Measurements from ENCODE around the gene ZDHHC8. TPM values are rescaled to one million over a fixed set of nuclear protein-coding genes. Genes with fewer than 3 reads are reported as not detected.

ZDHHC8 gene
- total and polyA plus RNA-seq, 3 experiments from 2014 or later = 4.4 to 80.7 (median 74.7) TPM

DNA sequence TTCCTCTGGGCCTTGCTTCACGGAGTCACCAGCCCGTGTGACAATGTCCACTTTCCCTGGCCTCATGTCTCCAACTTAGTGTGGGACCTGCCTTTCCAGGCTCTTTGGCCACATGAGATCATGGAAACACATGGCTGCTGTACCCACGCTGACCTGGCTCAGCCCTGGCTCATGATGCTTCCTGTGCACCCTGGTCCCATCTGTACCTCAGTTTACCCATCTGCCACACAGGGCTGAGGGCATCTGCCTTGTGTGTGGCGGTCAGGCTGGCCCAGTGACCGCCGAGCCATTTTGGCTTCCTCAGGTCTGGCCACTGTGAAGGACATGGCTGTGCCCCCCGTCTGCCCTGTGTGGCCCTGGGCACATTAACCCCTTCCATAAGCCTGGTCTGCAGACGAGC is 51.5 kb downstream of the ZDHHC8 start:
- Mint-ChIP-seq H3K4me1 (no peaks in the 10 kb centered on the region), H3K4me3 (no peak overlapping the region), H3K27ac (peak overlapping the region in 1 of 8 donors; percentile 46), H3K36me3 (no peaks in the 10 kb centered on the region), H3K27me3 (peaks cover 0 to 3% of the 10 kb centered on the region in 2 donors), H3K9me3 (no peaks in the 10 kb centered on the region)
- H3K4me1 ChIP-seq (ENCODE audit: insufficient read depth, low read length) = no peaks in the 10 kb centered on the region
- POLR2A ChIA-PET = no interaction called here
- no peaks in the 10 kb centered on the region for H3K36me3 ChIP-seq (ENCODE audit: insufficient read depth, low read length)
- no peak overlapping the region for H3K4me3 ChIP-seq (ENCODE audit: low read length)
- CTCF ChIA-PET = no interaction called here
- H3K27ac ChIP-seq (ENCODE audit: low read depth, low read length) = no peak overlapping the region
- DNase-seq = no peak
- H3K9me3 ChIP-seq (ENCODE audit: low read length) = no peaks in the 10 kb centered on the region
- peaks cover 3% of the 10 kb centered on the region for H3K27me3 ChIP-seq (ENCODE audit: insufficient read depth, low read length, poor library complexity, severe bottlenecking)

DNA sequence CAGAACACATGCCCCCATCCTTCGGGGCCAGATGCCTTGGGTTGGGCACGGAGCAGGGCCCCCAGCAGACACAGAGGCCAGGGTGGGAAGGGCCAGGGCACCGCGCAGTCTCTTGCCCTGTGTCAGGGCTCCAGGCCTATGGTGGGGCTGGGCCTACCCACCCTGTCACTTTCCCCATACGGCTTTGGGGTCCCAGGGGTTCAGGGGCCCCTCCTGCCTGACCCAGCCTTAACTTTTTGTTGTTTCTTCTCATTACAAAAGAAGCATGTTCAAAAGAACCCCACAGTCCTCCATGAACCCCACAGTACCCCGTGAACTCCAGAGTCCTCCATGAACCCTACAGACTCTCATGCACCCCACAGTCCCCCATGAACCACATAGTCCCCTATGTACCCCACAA is 52.2 kb downstream of the ZDHHC8 start:
- DNase-seq = no peak
- Mint-ChIP-seq H3K4me1 (no peaks in the 10 kb centered on the region), H3K4me3 (no peak overlapping the region), H3K9me3 (no peaks in the 10 kb centered on the region), H3K36me3 (no peaks in the 10 kb centered on the region), H3K27ac (no peak overlapping the region), H3K27me3 (peaks cover 0 to 3% of the 10 kb centered on the region in 2 donors)
- Histone ChIP-seq H3K9me3 (ENCODE audit: low read length) (no peaks in the 10 kb centered on the region), H3K4me1 (ENCODE audit: insufficient read depth, low read length) (no peaks in the 10 kb centered on the region), H3K4me3 (ENCODE audit: low read length) (no peak overlapping the region), H3K27ac (ENCODE audit: low read depth, low read length) (no peak overlapping the region), H3K27me3 (ENCODE audit: insufficient read depth, low read length, poor library complexity, severe bottlenecking) (peaks cover under 1% of the 10 kb centered on the region), H3K36me3 (ENCODE audit: insufficient read depth, low read length) (no peaks in the 10 kb centered on the region)
- CTCF ChIA-PET = no interaction called here
- POLR2A ChIA-PET = no interaction called here

DNA sequence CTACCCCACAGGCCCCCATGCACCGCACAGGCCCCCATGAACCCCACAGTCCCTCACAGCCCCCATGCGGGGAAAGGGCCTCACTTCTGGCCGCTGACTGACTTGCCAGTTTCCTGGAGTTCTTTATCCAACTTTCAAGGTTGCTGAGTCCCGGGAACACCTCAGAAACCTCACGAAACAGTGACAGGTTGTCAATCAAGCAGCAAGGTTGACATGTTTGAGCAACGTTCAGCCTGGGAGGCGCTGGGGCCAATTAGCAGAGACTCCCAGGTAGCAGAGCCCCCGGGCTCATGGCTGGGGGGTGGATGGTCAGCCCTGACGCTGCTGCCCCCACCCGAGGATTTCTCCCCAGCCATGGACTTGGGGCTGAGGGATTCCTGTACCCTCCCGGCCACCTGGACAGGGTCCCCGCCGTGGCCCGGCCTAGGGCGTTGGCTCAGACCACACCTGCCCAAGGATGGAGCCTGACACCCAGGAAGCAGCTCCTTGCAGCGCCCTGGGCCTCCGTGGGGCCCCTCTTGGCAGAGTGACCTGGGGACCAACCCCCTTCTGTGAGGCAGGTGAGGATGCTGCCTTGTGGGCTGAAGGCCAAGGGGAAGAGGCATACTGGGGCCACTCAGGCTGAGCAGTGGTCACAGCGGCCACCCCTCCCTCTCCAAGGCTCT is 53.0 kb downstream of the ZDHHC8 start:
- Mint-ChIP-seq H3K4me1 (no peaks in the 10 kb centered on the region), H3K4me3 (no peak overlapping the region), H3K9me3 (no peaks in the 10 kb centered on the region), H3K27me3 (peaks cover 0 to 3% of the 10 kb centered on the region in 2 donors), H3K36me3 (no peaks in the 10 kb centered on the region), H3K27ac (peak overlapping the region in 1 of 8 donors; percentile 63)
- DNase-seq = no peak
- POLR2A ChIA-PET = no interaction called here
- H3K4me3 ChIP-seq (ENCODE audit: low read length) = no peak overlapping the region
- H3K36me3 ChIP-seq (ENCODE audit: insufficient read depth, low read length) = no peaks in the 10 kb centered on the region
- CTCF ChIA-PET = no interaction called here
- H3K9me3 ChIP-seq (ENCODE audit: low read length) = no peaks in the 10 kb centered on the region
- H3K27me3 ChIP-seq (ENCODE audit: insufficient read depth, low read length, poor library complexity, severe bottlenecking) = no peaks in the 10 kb centered on the region
- H3K4me1 ChIP-seq (ENCODE audit: insufficient read depth, low read length) = no peaks in the 10 kb centered on the region
- H3K27ac ChIP-seq (ENCODE audit: low read depth, low read length) = no peak overlapping the region

DNA sequence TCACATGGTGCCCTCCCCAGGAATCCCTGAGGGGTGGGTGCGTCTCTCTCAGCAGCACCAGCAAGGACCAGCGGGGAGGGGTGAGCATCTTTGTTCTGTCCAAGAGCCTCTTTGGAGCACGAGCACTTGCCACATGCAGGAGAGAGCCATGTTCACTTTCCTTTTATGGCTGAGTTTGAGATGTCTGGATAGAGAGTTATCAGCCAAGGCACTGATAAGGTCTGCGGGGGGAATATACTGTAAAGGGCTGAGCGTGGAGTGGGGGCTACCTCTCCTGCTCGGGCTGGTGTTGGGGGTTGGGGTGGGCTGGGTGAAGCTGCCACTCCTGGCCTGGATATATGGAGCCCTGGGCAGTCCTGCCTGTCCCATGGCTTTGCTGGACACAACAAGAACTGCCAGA is 54.1 kb downstream of the ZDHHC8 start:
- Histone ChIP-seq H3K27ac (ENCODE audit: low read depth, low read length) (no peak overlapping the region), H3K4me3 (ENCODE audit: low read length) (no peak overlapping the region), H3K9me3 (ENCODE audit: low read length) (no peaks in the 10 kb centered on the region), H3K4me1 (ENCODE audit: insufficient read depth, low read length) (no peaks in the 10 kb centered on the region), H3K36me3 (ENCODE audit: insufficient read depth, low read length) (no peaks in the 10 kb centered on the region), H3K27me3 (ENCODE audit: insufficient read depth, low read length, poor library complexity, severe bottlenecking) (no peaks in the 10 kb centered on the region)
- no peak overlapping the region for H3K4me3 Mint-ChIP-seq
- H3K9me3 Mint-ChIP-seq = no peaks in the 10 kb centered on the region
- no peak for DNase-seq
- no peak overlapping the region for H3K27ac Mint-ChIP-seq
- H3K4me1 Mint-ChIP-seq = peaks cover 0 to 2% (median 0%) of the 10 kb centered on the region in 3 donors
- H3K27me3 Mint-ChIP-seq = peaks cover 0 to 2% of the 10 kb centered on the region in 2 donors
- no peaks in the 10 kb centered on the region for H3K36me3 Mint-ChIP-seq
- CTCF ChIA-PET = no interaction called here
- POLR2A ChIA-PET = no interaction called here

- H3K27ac ChIP-seq (ENCODE audit: low read depth, low read length) = no peak overlapping the region
- H3K4me1 ChIP-seq (ENCODE audit: insufficient read depth, low read length) = no peaks in the 10 kb centered on the region
- H3K9me3 ChIP-seq (ENCODE audit: low read length) = no peaks in the 10 kb centered on the region
- H3K27me3 Mint-ChIP-seq = no peaks in the 10 kb centered on the region
- H3K27me3 ChIP-seq (ENCODE audit: insufficient read depth, low read length, poor library complexity, severe bottlenecking) = no peaks in the 10 kb centered on the region
- ChIA-PET POLR2A (no interaction called here), CTCF (no interaction called here)
- no peaks in the 10 kb centered on the region for H3K36me3 ChIP-seq (ENCODE audit: insufficient read depth, low read length)
- no peaks in the 10 kb centered on the region for H3K36me3 Mint-ChIP-seq
- H3K4me3 Mint-ChIP-seq = no peak overlapping the region
- H3K27ac Mint-ChIP-seq = no peak overlapping the region
- DNase-seq = no peak
- no peak overlapping the region for H3K4me3 ChIP-seq (ENCODE audit: low read length)
- H3K9me3 Mint-ChIP-seq = no peaks in the 10 kb centered on the region
- peaks cover 0 to 2% (median 0%) of the 10 kb centered on the region in 3 donors for H3K4me1 Mint-ChIP-seq
Observed at GRCh38 chr22:20186183-20186870, 54.7 kb downstream of the ZDHHC8 start.

- no peak overlapping the region for H3K4me3 Mint-ChIP-seq
- no peak for DNase-seq
- no peaks in the 10 kb centered on the region for H3K27me3 Mint-ChIP-seq
- Histone ChIP-seq H3K36me3 (ENCODE audit: insufficient read depth, low read length) (no peaks in the 10 kb centered on the region), H3K9me3 (ENCODE audit: low read length) (no peaks in the 10 kb centered on the region), H3K27me3 (ENCODE audit: insufficient read depth, low read length, poor library complexity, severe bottlenecking) (no peaks in the 10 kb centered on the region), H3K4me1 (ENCODE audit: insufficient read depth, low read length) (no peaks in the 10 kb centered on the region), H3K4me3 (ENCODE audit: low read length) (no peak overlapping the region), H3K27ac (ENCODE audit: low read depth, low read length) (no peak overlapping the region)
- no peaks in the 10 kb centered on the region for H3K36me3 Mint-ChIP-seq
- ChIA-PET CTCF (no interaction called here), POLR2A (no interaction called here)
- no peak overlapping the region for H3K27ac Mint-ChIP-seq
- peaks cover 0 to 2% (median 0%) of the 10 kb centered on the region in 3 donors for H3K4me1 Mint-ChIP-seq
- no peaks in the 10 kb centered on the region for H3K9me3 Mint-ChIP-seq
Observed at GRCh38 chr22:20186871-20187546, 55.4 kb downstream of the ZDHHC8 start.

DNA sequence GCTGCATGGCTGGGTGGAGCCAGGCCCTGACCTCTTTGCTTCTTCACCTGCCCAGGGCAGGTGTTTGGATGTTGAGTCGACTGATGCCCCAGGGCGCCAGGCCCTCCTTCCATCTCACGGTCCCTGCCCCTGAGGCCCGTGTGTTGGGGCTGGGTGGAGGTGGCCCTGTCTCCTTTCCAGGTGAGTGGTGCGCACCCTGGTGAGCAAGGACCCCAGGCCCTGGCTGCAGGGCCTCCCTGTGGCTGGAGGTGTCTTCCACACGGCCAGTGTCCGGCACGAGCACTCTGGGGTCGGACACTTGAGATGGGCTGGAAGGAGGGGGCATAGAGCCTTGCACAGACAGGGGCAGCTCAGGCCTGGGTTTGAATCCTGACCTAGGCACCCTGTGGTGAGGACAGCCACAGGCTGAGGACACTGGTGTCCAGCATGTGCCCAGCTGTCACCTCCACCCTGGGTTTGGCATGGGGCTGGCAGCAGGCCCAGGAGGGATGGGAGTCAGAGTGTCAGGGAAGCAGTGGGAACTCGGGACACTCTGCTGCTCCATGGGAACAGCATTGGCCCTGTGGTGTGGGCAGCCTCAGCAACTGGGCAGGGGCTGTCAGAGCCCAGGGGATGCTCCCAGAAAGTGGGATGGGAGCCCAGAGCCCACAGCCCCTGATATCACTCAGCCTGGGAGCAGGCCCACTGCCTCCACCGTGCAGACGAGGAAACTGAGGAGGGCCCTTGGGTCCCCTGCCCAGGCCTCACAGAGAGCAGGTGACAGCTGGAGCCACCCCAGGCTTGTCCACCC is 56.4 kb downstream of the ZDHHC8 start:
- no peaks in the 10 kb centered on the region for H3K27me3 ChIP-seq (ENCODE audit: insufficient read depth, low read length, poor library complexity, severe bottlenecking)
- H3K4me1 ChIP-seq (ENCODE audit: insufficient read depth, low read length) = no peaks in the 10 kb centered on the region
- Mint-ChIP-seq H3K4me3 (no peak overlapping the region), H3K4me1 (peaks cover 0 to 2% (median 0%) of the 10 kb centered on the region in 3 donors), H3K36me3 (no peaks in the 10 kb centered on the region), H3K9me3 (no peaks in the 10 kb centered on the region), H3K27ac (peak overlapping the region in 1 of 8 donors; percentile 14), H3K27me3 (no peaks in the 10 kb centered on the region)
- H3K27ac ChIP-seq (ENCODE audit: low read depth, low read length) = no peak overlapping the region
- POLR2A ChIA-PET = no interaction called here
- H3K36me3 ChIP-seq (ENCODE audit: insufficient read depth, low read length) = no peaks in the 10 kb centered on the region
- no peak overlapping the region for H3K4me3 ChIP-seq (ENCODE audit: low read length)
- CTCF ChIA-PET = interaction anchor here (0.6 kb wide), 1 partner anchor 115 kb away, joined by 3 read pairs; no protein-coding TSS in a partner anchor
- DNase-seq = no peak
- H3K9me3 ChIP-seq (ENCODE audit: low read length) = no peaks in the 10 kb centered on the region

GRCh38 chr22:20188567-20188877 is 56.9 kb downstream of the ZDHHC8 start:
- H3K36me3 Mint-ChIP-seq = no peaks in the 10 kb centered on the region
- no peaks in the 10 kb centered on the region for H3K9me3 Mint-ChIP-seq
- no peaks in the 10 kb centered on the region for H3K27me3 Mint-ChIP-seq
- Histone ChIP-seq H3K27me3 (ENCODE audit: insufficient read depth, low read length, poor library complexity, severe bottlenecking) (no peaks in the 10 kb centered on the region), H3K4me3 (ENCODE audit: low read length) (no peak overlapping the region), H3K9me3 (ENCODE audit: low read length) (no peaks in the 10 kb centered on the region), H3K36me3 (ENCODE audit: insufficient read depth, low read length) (no peaks in the 10 kb centered on the region), H3K4me1 (ENCODE audit: insufficient read depth, low read length) (no peaks in the 10 kb centered on the region), H3K27ac (ENCODE audit: low read depth, low read length) (no peak overlapping the region)
- H3K4me3 Mint-ChIP-seq = no peak overlapping the region
- H3K4me1 Mint-ChIP-seq = peaks cover 0 to 2% (median 0%) of the 10 kb centered on the region in 3 donors
- ChIA-PET CTCF (no interaction called here), POLR2A (no interaction called here)
- no peak overlapping the region for H3K27ac Mint-ChIP-seq
- no peak for DNase-seq
